ENCODE results near the gene JAK1.
"Not testable (repeated sequence)": the region's sequence is repeated elsewhere in the genome, so short reads cannot be mapped to it uniquely, and the experiment has no call there.

JAK1 gene

GRCh38 chr1:64922336-64922735, 44.0 kb downstream of the JAK1 start:
- DNase-seq (ENCODE audit: low read depth in 2 of 2): no peak

- no peak for DNase-seq (ENCODE audit: low read depth in 2 of 2)
Measured at GRCh38 chr1:64921771-64922170, 44.6 kb downstream of the JAK1 start.

- DNase-seq (ENCODE audit: low read depth in 2 of 2): no peak
Measured at GRCh38 chr1:64920941-64921589, 45.3 kb downstream of the JAK1 start.

GRCh38 chr1:64919120-64919519, 47.2 kb downstream of the JAK1 start:
- not testable (repeated sequence) for DNase-seq (ENCODE audit: low read depth in 2 of 2)

- DNase-seq (ENCODE audit: low read depth in 2 of 2): no peak
Measured at GRCh38 chr1:64917907-64918306, 48.4 kb downstream of the JAK1 start.

GRCh38 chr1:64917328-64917861, 49.0 kb downstream of the JAK1 start:
- DNase-seq (ENCODE audit: low read depth in 2 of 2): no peak

GRCh38 chr1:64915381-64916274, 50.7 kb downstream of the JAK1 start:
- no peak for DNase-seq (ENCODE audit: low read depth in 2 of 2)

GRCh38 chr1:64913361-64914015, 52.9 kb downstream of the JAK1 start:
- no peak for DNase-seq (ENCODE audit: low read depth in 2 of 2)

- DNase-seq (ENCODE audit: low read depth in 2 of 2): no peak
Measured at GRCh38 chr1:64912191-64912590, 54.2 kb downstream of the JAK1 start.

- DNase-seq (ENCODE audit: low read depth in 2 of 2): no peak
Measured at GRCh38 chr1:64911326-64911725, 55.0 kb downstream of the JAK1 start.

- DNase-seq (ENCODE audit: low read depth in 2 of 2): no peak
Measured at GRCh38 chr1:64909031-64909430, 57.3 kb downstream of the JAK1 start.

GRCh38 chr1:64908575-64908974, 57.8 kb downstream of the JAK1 start:
- DNase-seq (ENCODE audit: low read depth in 2 of 2): no peak

GRCh38 chr1:64906447-64906846, 59.9 kb downstream of the JAK1 start:
- no peak for DNase-seq (ENCODE audit: low read depth in 2 of 2)

GRCh38 chr1:64903593-64903992, 62.8 kb downstream of the JAK1 start:
- DNase-seq (ENCODE audit: low read depth in 2 of 2): no peak

- DNase-seq (ENCODE audit: low read depth in 2 of 2): no peak
Measured at GRCh38 chr1:64901663-64902062, 64.7 kb downstream of the JAK1 start.

- DNase-seq (ENCODE audit: low read depth in 2 of 2): no peak
Measured at GRCh38 chr1:64900916-64901315, 65.4 kb downstream of the JAK1 start.

GRCh38 chr1:64898107-64898861, 68.1 kb downstream of the JAK1 start:
- peak in 1 of 2 donors; percentile 9 for DNase-seq (ENCODE audit: low read depth in 2 of 2)

GRCh38 chr1:64896551-64896950, 69.8 kb downstream of the JAK1 start:
- no peak for DNase-seq (ENCODE audit: low read depth in 2 of 2)

GRCh38 chr1:64895500-64895899, 70.8 kb downstream of the JAK1 start:
- no peak for DNase-seq (ENCODE audit: low read depth in 2 of 2)

- no peak for DNase-seq (ENCODE audit: low read depth in 2 of 2)
Measured at GRCh38 chr1:64894438-64895196, 71.7 kb downstream of the JAK1 start.

GRCh38 chr1:64893921-64894320, 72.4 kb downstream of the JAK1 start:
- DNase-seq (ENCODE audit: low read depth in 2 of 2): no peak

All from stimulated activated CD4-positive, alpha-beta T cell treated with anti-CD3 and anti-CD28 coated beads, Interleukin-1b, Interleukin-23, amount 100 ng/mL, for 1 hour (primary cell).